H1 (cell line): ENCODE data around the gene PEX14. TPM values are rescaled to one million over a fixed set of nuclear protein-coding genes. Genes with fewer than 3 reads are reported as not detected.

Experiments used
- CBX8 ChIP-seq: fragments of 300-800, 300-1000 bp; sonication (generic); IDR thresholded peaks from 2 replicates; pipeline ENCODE4 v1.7.1; 2016; ENCODE audit warnings: low read depth, low read length, borderline replicate concordance
- CHD7 ChIP-seq: fragments of 300-600 bp; sonication (generic); IDR thresholded peaks from 2 replicates; pipeline ENCODE4 v1.7.1; 2012; ENCODE audit warnings: low read length, moderate library complexity, mild to moderate bottlenecking, inconsistent platforms; ENCODE audit not compliant: insufficient replicate concordance
- MAX ChIP-seq: IDR thresholded peaks from 2 replicates; pipeline ENCODE4 v1.6.1; 2012; ENCODE audit warnings: inconsistent platforms
- RBBP5 ChIP-seq: IDR thresholded peaks from 2 replicates; pipeline ENCODE4 v1.7.1; 2012; ENCODE audit warnings: low read depth, mild to moderate bottlenecking, inconsistent platforms, low read length, moderate library complexity, borderline replicate concordance
- RNF2 ChIP-seq: fragments of 200-900, 300-1000 bp; sonication (generic); IDR thresholded peaks from 2 replicates; pipeline ENCODE4 v1.7.1; 2016; ENCODE audit warnings: borderline replicate concordance, low read depth, mild to moderate bottlenecking, antibody characterized with exemption, low read length; ENCODE audit not compliant: poor library complexity, severe bottlenecking; ENCODE audit errors: missing control alignments
- TAF1 ChIP-seq: IDR thresholded peaks from 2 replicates; pipeline ENCODE4 v1.6.1; 2011; ENCODE audit warnings: mild to moderate bottlenecking, low read depth, low read length
- TBP ChIP-seq: IDR thresholded peaks from 2 replicates; pipeline ENCODE4 v1.6.1; 2011; ENCODE audit warnings: low read depth, low read length, improper control_type of control experiment
- TCF12 ChIP-seq: IDR thresholded peaks from 2 replicates; pipeline ENCODE4 v1.6.1; 2011; ENCODE audit warnings: low read depth, mild to moderate bottlenecking, low read length
- polyA plus RNA-seq, 7 experiments: library from polyadenylated mRNA; depleted of rRNA in 3 of 7; stranded (reverse) in 5 of 7; unstranded in 2 of 7; fragments of >200 nt in 5 of 7; fragments of 200-250 nt in 2 of 7; gene quantifications; 1 replicate in 5 of 7; 2 replicates in 1 of 7; 4 replicates in 1 of 7; pipeline versions ENCODE4 v1.2.1 to v1.2.3, GENCODE V29; 2011 to 2013; ENCODE audit warnings: missing spikeins in 2 of 7, mixed read lengths in 2 of 7
- total RNA-seq: library from RNA; stranded (reverse); fragmentation: NEBNext Ultra II Directional; extraction: Animal tissue kit (Norgen Biotek cat#: 25700); gene quantifications from 2 replicates; pipeline ENCODE4 v1.2.1, GENCODE V29; 2021

Gene PEX14
- total and polyA plus RNA-seq, 2 of the 8 experiments (the other 6 are each of a cell fraction or from before 2014, with no cell fraction given): 13.0 to 19.8 TPM

GRCh38 chr1:10475510-10475909 lies 760 bp downstream of the PEX14 start (continued):
- no peak for TF ChIP-seq CBX8
- TF ChIP-seq RNF2: no peak
- no peak for TF ChIP-seq MAX
- TF ChIP-seq TCF12: no peak
- no peak for TF ChIP-seq RBBP5
- no peak for TF ChIP-seq TAF1
- TF ChIP-seq CHD7: no peak
- no peak for TF ChIP-seq TBP
